Activated CD4-positive, alpha-beta T cell treated with anti-CD3 and anti-CD28 coated beads, Interleukin-2, Interleukin-4, amounts not matched to agents 100 ng/mL and 50 ng/mL, durations not matched to agents 16 hours and 8 hours (primary cell): ENCODE results near the gene ZHX3.
A peak's percentile ranks its signal among the peaks of the same experiment; 100 is the strongest.

ENCODE experiments used
- DNase-seq: peaks from one replicate; pipeline ENCODE4 v3.0.0-alpha.2; 2020; ENCODE audit warnings: low spot score

The ZHX3 gene

GRCh38 chr20:41317546-41318270, at the start of gene ZHX3:
Gene ZHX3, minus strand, starts transcription at chr20:41317731. Its CDS starts 112,815 bp downstream, at chr20:41204916.
- peak; percentile 97 for DNase-seq

DNA sequence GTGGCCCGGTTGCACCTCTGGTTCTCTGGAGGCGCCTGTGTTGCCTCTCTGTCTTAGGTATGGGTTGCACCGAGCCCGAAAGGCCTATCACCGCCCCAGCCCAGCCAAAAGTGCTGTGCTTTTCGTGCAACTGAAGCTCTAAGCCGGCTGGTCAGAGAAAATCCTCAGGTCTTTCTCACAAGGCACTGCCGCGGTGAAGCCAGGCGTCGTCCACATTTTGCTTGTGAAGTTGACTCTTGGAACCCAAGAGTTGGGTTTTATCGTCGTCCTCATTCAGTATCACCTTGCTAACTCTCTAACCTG, 49.8 kb upstream of the ZHX3 start:
- no peak for DNase-seq

DNA sequence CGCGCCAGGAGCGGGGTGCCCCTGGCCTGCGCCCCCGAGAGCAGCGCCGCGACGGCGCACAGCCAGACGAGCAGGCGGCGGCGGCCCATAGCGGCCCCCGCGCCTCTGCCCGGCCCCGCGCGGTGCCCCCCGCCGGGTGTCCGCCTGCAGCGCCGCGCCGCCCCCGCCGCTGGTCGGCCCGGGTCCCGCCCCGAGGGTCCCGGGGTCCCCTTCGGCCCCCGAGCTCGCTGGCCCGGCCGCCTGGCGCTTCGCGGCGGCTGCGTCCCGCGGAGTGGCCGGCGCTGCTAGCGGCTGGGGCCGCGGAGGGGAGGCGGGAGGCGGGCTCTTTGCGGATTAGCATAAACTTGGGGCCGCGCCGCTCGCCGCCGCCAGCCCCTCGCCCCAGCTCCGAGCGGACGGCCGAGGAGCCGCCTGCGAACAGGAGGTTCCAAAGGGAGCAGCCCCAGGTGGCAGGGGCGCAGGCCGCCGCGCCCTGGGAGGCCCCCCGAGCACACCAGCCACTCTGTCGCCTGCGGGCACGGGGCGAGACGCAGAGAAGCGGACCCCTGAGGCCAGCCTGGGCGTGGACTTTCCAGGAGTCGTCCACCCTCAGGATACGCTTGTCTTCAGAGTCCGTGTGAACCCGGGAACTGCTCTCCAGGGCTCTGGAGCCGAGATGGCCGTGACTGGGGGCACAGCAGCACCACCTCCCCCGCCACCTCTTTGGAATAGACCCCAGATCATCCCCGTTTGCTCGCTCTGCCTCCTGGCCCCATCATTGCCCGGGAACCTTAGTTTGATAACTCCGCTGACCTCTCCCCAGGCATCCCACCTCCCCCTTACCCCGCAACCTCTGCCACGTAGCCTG, 49.2 kb upstream of the ZHX3 start, which contains the start of gene EMILIN3:
EMILIN3 (minus strand) TSS at position 273 of the 847 bp plus-strand sequence; CDS start at position 89, 184 bp downstream.
- DNase-seq, result no peak

GRCh38 chr20:41365777-41366545, 48.4 kb upstream of the ZHX3 start:
- DNase-seq, result no peak

GRCh38 chr20:41364967-41365765, 47.6 kb upstream of the ZHX3 start:
- DNase-seq, result no peak

DNA sequence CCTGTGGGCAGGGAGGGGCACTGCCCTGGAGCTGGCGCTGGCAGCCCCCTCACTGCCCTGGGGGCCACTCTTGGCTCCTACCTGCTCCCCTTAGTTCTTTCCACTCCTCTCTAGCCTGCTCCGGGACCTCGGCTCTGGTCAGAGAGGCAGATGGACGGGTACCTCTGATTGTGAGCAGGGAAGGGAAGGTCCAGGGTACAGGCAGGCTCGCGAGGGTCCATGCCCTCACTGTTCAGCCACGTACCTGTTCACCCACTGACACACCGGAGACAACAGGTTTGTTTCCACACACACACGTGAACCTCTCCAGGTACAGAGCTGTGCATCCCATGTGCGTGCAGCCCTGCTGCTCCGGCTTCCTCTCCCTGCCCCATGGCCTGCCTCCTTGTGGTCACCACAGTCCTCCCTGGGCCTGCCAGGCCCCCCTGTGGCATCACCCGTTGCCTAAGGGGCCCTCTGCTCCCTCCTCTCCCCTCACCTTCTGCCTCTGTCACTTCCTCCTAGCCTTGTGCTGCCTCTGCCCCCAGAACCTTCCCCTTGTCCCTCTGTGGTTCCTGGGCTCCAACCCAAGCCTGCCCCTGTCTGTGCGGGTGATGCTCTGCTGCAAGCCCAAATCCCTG, 46.8 kb upstream of the ZHX3 start:
- no peak for DNase-seq

DNA sequence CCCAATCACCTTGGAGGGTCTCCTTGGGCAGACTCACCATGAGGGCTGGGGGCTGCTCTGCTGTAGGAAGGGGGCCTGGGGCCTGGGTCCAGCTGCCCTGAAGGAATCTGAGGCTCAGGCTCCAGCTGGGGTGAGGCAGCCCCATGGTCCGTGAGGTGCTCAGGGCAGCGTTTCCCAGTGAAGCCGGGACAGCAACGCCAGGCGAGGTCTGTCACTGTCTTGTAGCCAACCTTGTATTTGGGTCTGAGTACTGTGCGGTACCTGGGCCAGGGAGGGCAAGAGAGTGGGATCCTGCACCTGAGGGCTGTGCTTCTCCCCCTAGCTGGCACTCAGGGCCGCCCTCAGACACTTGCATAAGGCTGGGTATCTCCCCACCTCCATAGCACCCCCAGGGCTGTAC, 46.1 kb upstream of the ZHX3 start:
- no peak for DNase-seq

DNA sequence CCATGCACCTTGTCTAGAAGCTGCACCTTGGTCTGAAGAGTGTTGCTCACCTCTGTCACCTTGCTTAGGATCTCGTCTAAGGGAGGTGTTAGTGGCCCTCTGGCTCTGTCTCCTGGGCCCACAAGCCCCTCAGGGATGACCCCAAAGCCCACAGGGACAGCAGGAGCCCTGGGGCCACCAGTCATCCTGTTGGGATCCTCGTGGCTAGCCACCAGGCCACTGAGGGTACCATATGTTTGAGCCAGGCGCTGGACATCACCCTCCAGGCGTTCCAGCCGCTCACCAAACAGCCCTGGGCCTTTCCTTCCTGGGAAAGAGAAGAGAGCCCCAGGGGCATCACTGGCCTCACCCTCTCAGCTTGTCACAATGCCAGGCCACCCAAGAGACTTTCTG, 45.2 kb upstream of the ZHX3 start:
- no peak for DNase-seq

GRCh38 chr20:41361757-41362747, 44.5 kb upstream of the ZHX3 start:
- no peak for DNase-seq

GRCh38 chr20:41360831-41361756, 43.6 kb upstream of the ZHX3 start:
- DNase-seq, result no peak

DNA sequence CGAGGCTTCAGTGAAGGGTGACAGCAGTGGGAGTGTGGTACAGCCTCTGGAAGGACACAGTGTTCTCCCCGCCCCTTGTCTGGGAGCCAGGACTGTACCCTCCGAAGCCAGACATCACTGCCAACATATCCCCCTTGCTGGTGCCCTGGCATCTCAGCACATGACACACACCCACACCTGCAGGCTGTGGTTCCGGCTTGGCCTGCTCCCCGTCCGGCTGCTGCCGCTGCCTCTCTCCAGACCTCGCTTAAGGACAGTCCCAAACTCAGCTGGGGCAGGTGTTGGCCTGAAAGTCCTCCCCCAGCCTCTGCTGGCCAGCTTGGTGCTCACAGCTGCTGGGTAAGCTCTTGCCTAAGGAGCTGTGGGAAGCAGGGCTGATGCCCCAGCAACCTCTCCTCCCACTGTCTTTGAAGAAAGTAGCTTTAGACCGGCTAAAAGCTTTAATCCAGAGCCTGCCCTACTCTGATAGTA, 42.0 kb upstream of the ZHX3 start:
- no peak for DNase-seq

- no peak for DNase-seq
Observed at GRCh38 chr20:41358717-41359116, 41.2 kb upstream of the ZHX3 start.

GRCh38 chr20:41358230-41358629, 40.7 kb upstream of the ZHX3 start:
- no peak for DNase-seq

DNA sequence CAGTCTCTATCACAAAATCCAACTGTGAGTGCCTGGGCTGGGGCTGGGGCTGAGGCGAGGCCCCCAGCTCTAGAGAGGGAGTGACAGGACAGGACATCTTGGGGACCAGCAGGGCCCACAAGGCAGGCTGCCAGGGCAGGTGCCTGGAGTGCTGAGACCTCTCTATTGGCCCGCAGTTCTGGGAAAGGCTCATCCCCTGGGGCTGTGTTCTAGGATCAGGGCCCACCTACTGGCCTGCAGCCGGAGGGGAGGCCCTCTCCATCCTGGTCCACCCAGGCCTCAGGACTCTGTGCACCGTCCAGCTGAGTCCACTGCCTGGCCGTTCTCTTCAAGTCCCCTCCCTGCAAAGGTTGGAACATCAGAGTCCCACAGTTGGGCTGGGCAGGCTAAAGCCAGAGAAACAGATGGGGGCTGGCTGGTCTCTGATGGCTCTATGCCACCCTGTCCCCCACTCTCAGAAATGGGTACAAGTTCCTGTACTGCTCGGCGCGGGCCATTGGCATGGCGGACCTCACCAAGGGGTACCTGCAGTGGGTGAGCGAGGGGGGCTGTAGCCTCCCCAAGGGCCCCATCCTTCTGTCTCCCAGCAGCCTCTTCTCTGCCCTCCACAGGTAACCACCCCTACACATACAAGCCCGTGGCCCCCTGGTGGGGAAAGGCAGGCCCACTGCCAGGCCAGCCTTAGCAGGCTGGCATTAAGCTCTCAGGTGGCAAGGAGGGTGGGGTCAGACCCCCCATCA, 40.1 kb upstream of the ZHX3 start:
- DNase-seq, result no peak

- DNase-seq, result no peak
Observed at GRCh38 chr20:41356951-41357350, 39.4 kb upstream of the ZHX3 start.

GRCh38 chr20:41355598-41356203, 38.2 kb upstream of the ZHX3 start:
- no peak for DNase-seq

- no peak for DNase-seq
Observed at GRCh38 chr20:41355192-41355591, 37.7 kb upstream of the ZHX3 start.

DNA sequence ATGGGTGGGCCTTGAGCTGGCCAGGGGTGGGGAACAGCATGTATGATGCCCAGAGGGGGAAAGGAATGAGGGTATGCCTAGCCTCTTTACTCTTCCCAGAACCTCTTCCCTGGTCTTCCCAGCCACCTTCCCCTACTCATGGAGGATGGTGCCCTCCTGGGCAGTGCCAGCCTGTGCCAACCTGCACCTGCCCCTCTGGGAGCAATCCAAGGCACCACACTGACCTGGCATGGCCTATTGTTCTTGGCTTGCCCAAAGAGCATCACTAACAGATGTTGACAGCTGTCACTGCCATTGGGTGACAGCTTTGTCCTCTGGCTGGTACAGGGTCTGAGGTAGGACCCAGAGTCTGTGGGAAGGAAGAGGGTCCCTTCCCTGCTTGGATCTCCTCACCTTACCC, 36.0 kb upstream of the ZHX3 start:
- DNase-seq, result no peak
